K562 (cell line): ENCODE data around the gene TWSG1. TPM values are rescaled to one million over a fixed set of nuclear protein-coding genes. Genes with fewer than 3 reads are reported as not detected.

Experiments
- ATAC-seq: fragments of 200-7000 bp; cut with Tn5 transposase; 3 replicates; pipeline ENCODE4 v1.9.1; 2020; ENCODE audit warnings: moderate library complexity
- BruUV-seq: library from RNA; stranded (reverse); fragments of 400-500 nt; replicated peaks from 2 replicates; lab custom pipeline; 2021; lab: Mats Ljungman, UMichigan
- CTCF ChIA-PET: fragments of 300-600 bp; formaldehyde crosslinking; extraction: SDS; loops from one replicate; lab custom pipeline; 2021; ENCODE audit warnings: low intra/inter-chr PET ratio; lab: Yijun Ruan, JAX
- POLR2A ChIA-PET: fragments of 300-600, 350-650 bp; sonication (Branson Sonifier 250); formaldehyde crosslinking; extraction: SDS; loops from one replicate; lab custom pipeline; 2021; ENCODE audit warnings: antibody characterized with exemption, inconsistent platforms; lab: Yijun Ruan, JAX
- DNase-seq, 4 experiments: peaks; one replicate each; pipeline versions ENCODE4 v3.0.0 to v3.0.0-alpha.2; 2011 to 2018; ENCODE audit warnings: low spot score in 3 of 4, mixed read lengths in 3 of 4; ENCODE audit errors: extremely low read depth in 1 of 4
- FAIRE-seq: peaks from 2 replicates; lab custom pipeline; 2011; peaks lifted over from hg19 to GRCh38; lab: Jason Lieb, UNC
- H2AFZ ChIP-seq: 2 replicates; pipeline ENCODE4 v1.6.0; 2011; ENCODE audit warnings: low read depth, low read length, control low read depth, inconsistent platforms
- H3K27ac ChIP-seq: fragments of 200-600 bp; 3 replicates; pipeline ENCODE4 v1.8.0; 2011; ENCODE audit warnings: low read depth, mild to moderate bottlenecking, control low read depth, inconsistent platforms, low read length, moderate library complexity, mixed read lengths; ENCODE audit errors: extremely low read depth
- H3K27me3 ChIP-seq, 2 experiments: fragments of 300-600 bp in 1 of 2; 2 replicates in 1 of 2; 3 replicates in 1 of 2; pipeline versions ENCODE4 v1.6.0 to v1.8.0; 2011; ENCODE audit warnings: inconsistent platforms in 2 of 2, low read length in 2 of 2, mild to moderate bottlenecking in 1 of 2, mixed read lengths in 1 of 2, moderate library complexity in 1 of 2; ENCODE audit not compliant: control insufficient read depth in 2 of 2, insufficient read depth in 2 of 2
- H3K36me3 ChIP-seq: fragments of 300-600 bp; 3 replicates; pipeline ENCODE4 v1.8.0; 2011; ENCODE audit warnings: mild to moderate bottlenecking, low read length, inconsistent platforms; ENCODE audit not compliant: control insufficient read depth, insufficient read depth
- H3K4me1 ChIP-seq, 2 experiments: fragments of 200-600 bp in 1 of 2; replicated peaks in 1 of 2; 2 replicates in 1 of 2; 3 replicates in 1 of 2; pipeline versions ENCODE4 v1.5.1 to v1.8.0; 2011; ENCODE audit warnings: inconsistent platforms in 2 of 2, low read length in 2 of 2, mild to moderate bottlenecking in 1 of 2, mixed read lengths in 1 of 2, moderate library complexity in 1 of 2; ENCODE audit not compliant: control insufficient read depth in 2 of 2, insufficient read depth in 2 of 2
- H3K4me2 ChIP-seq: 2 replicates; pipeline ENCODE4 v1.6.1; 2011; ENCODE audit warnings: low read length, control low read depth, inconsistent platforms, mixed read lengths; ENCODE audit not compliant: insufficient read depth
- H3K4me3 ChIP-seq: fragments of 200-600 bp; sonication (generic), shearing (Covaris generic); 2 replicates; pipeline ENCODE4 v1.5.1; 2016; ENCODE audit warnings: control low read depth, inconsistent platforms
- H3K79me2 ChIP-seq: fragments of 200-600 bp; 3 replicates; pipeline ENCODE4 v1.8.0; 2011; ENCODE audit warnings: low read length, inconsistent platforms; ENCODE audit not compliant: control insufficient read depth, insufficient read depth
- H3K9ac ChIP-seq, 2 experiments: 2 replicates each; pipeline versions ENCODE4 v1.6.0 to v1.6.1; 2011; ENCODE audit warnings: low read depth in 2 of 2, low read length in 2 of 2, control low read depth in 1 of 2, inconsistent platforms in 1 of 2, mild to moderate bottlenecking in 1 of 2, mixed read lengths in 1 of 2; ENCODE audit not compliant: insufficient read depth in 1 of 2
- H3K9me1 ChIP-seq: one replicate; pipeline ENCODE4 v1.6.0; 2011; ENCODE audit warnings: inconsistent platforms, mild to moderate bottlenecking, low read length, moderate library complexity; ENCODE audit not compliant: control insufficient read depth, insufficient read depth
- H3K9me3 ChIP-seq: replicated peaks from 2 replicates; pipeline ENCODE4 v1.5.1; 2011; ENCODE audit warnings: low read depth, low read length, inconsistent platforms; ENCODE audit not compliant: control insufficient read depth, insufficient read depth
- H4K20me1 ChIP-seq: replicated peaks from 2 replicates; pipeline ENCODE4 v1.6.1; 2011; ENCODE audit warnings: low read length, inconsistent platforms, mixed read lengths; ENCODE audit not compliant: control insufficient read depth, insufficient read depth
- CAMTA2 ChIP-seq: fragments of 250-450 bp; sonication (Bioruptor Pico); conservative IDR thresholded peaks from 2 replicates; pipeline ENCODE4 v1.5.1; 2022
- CCAR2 ChIP-seq: fragments of 200-400 bp; formaldehyde crosslinking; IDR thresholded peaks from 2 replicates; pipeline ENCODE4 v1.6.1; 2017; ENCODE audit warnings: mild to moderate bottlenecking, low read depth, low read length
- FOS ChIP-seq: IDR thresholded peaks from 3 replicates; pipeline ENCODE4 v1.6.1; 2011; ENCODE audit not compliant: insufficient read length; ENCODE audit errors: extremely low read depth
- GTF2A2 ChIP-seq: IDR thresholded peaks from 2 replicates; pipeline ENCODE4 v1.6.1; 2016; ENCODE audit warnings: mild to moderate bottlenecking, missing genetic modification characterization, missing compliant biosample characterization
- ID3 ChIP-seq, 2 experiments: fragments of 250-450 bp in 1 of 2; fragments of 450-650 bp in 1 of 2; sonication (Bioruptor Pico) in 1 of 2; IDR thresholded peaks; 2 replicates each; pipeline versions ENCODE4 v1.6.1 to v1.8.0; 2016 to 2021; ENCODE audit warnings: mild to moderate bottlenecking in 2 of 2, moderate library complexity in 2 of 2, missing compliant biosample characterization in 1 of 2, missing genetic modification characterization in 1 of 2
- KLF16 ChIP-seq: IDR thresholded peaks from 2 replicates; pipeline ENCODE4 v1.6.1; 2016; ENCODE audit warnings: antibody characterized with exemption
- MCM3 ChIP-seq: fragments of 450-650 bp; IDR thresholded peaks from 2 replicates; pipeline ENCODE4 v1.6.1; 2016
- MEF2A ChIP-seq: IDR thresholded peaks from 2 replicates; pipeline ENCODE4 v1.6.1; 2011; ENCODE audit warnings: low read depth, mild to moderate bottlenecking, low read length, moderate library complexity; ENCODE audit not compliant: control insufficient read depth
- MITF ChIP-seq: IDR thresholded peaks from 2 replicates; pipeline ENCODE4 v1.6.1; 2014; ENCODE audit warnings: antibody characterized with exemption
- MNT ChIP-seq, 2 experiments: fragments of 450-650 bp; conservative IDR thresholded peaks; 2 replicates each; pipeline ENCODE4 v1.6.1; 2017; ENCODE audit warnings: mild to moderate bottlenecking in 2 of 2, moderate library complexity in 2 of 2
- RERE ChIP-seq: sonication (generic); formaldehyde crosslinking; IDR thresholded peaks from 2 replicates; pipeline ENCODE4 v1.8.0; 2023; ENCODE audit warnings: missing genetic modification reagents, mild to moderate bottlenecking, borderline replicate concordance
- SMARCA4 ChIP-seq: fragments of 450-650 bp; IDR thresholded peaks from 2 replicates; pipeline ENCODE4 v1.6.1; 2016
- WGBS: fragments of 100-300 bp; shearing (Covaris generic); methylation state at CpG from one replicate; pipeline ENCODE4 v1.1.6; 2016; ENCODE audit warnings: low coverage, mixed read lengths; ENCODE audit not compliant: insufficient coverage; ENCODE audit errors: missing lambda C conversion rate; 5-methylcytosine and 5-hydroxymethylcytosine counted together
- in situ Hi-C: fragments of 300-500 bp; cut with MboI; formaldehyde crosslinking; loops from 4 replicates; pipeline ENCODE4 v1.15.0; 2018; ENCODE audit warnings: inconsistent platforms, mixed read lengths
- intact Hi-C: fragments of 100-400 bp; cut with micrococcal nuclease; formaldehyde crosslinking; loops from 2 replicates; pipeline ENCODE4 v1.14.2; 2022
- polyA plus RNA-seq, 8 experiments: library from polyadenylated mRNA; depleted of rRNA in 4 of 8; stranded (reverse) in 5 of 8; unstranded in 3 of 8; fragments of >200 nt; fragmentation: Nextera tagmentation in 2 of 8; fragmentation: Illumina TruSeq in 1 of 8; extraction: Ambion mirVana in 2 of 8; extraction: Trizol in 1 of 8; gene quantifications; 2 replicates each; pipeline versions ENCODE4 v1.2.1 to v1.2.3, GENCODE V29; 2011 to 2014; ENCODE audit warnings: inconsistent platforms in 1 of 8, missing spikeins in 1 of 8
- total RNA-seq, 7 experiments: library from RNA; depleted of rRNA in 6 of 7; stranded (reverse); fragments of >200 nt in 6 of 7; fragmentation: Illumina TruSeq in 2 of 7; extraction: Trizol in 2 of 7; gene quantifications; 2 replicates each; pipeline versions ENCODE4 v1.2.1 to v1.2.3, GENCODE V29; 2011 to 2021; ENCODE audit warnings: low replicate concordance in 1 of 7

Gene TWSG1
- total and polyA plus RNA-seq, 9 of the 15 experiments (the other 6 are each of a cell fraction or from before 2014, with no cell fraction given), result 10.4 to 37.2 (median 25.1) TPM

- FAIRE-seq, result no peak
- TF ChIP-seq SMARCA4 (no peak), FOS (no peak), RERE (CRISPR knock-in tag) (no peak), GTF2A2 (no peak), KLF16 (no peak), CAMTA2 (CRISPR knock-in tag) (no peak), MEF2A (no peak), MCM3 (no peak), MNT (conservative IDR thresholded peaks at IDR 0.05) (no peak), ID3 (CRISPR knock-in tag; IDR thresholded peaks at IDR 0.05) (no peak), ID3 (tag; IDR thresholded peaks at IDR 0.05) (no peak), CCAR2 (no peak), MITF (no peak)
These were observed 25.2 kb downstream of the TWSG1 start for GRCh38 chr18:9359796-9360195.

More at GRCh38 chr18:9359796-9360195, 25.2 kb downstream of the TWSG1 start:
- 91% methylated on average over 4 of the region's 4 CpGs for WGBS
- DNase-seq, result no peak
- intact Hi-C loops, result no loop called here
- Histone ChIP-seq H3K27me3 (no peaks in the 10 kb centered on the region), H3K9me1 (no peaks in the 10 kb centered on the region), H3K9ac (no peak overlapping the region), H3K27ac (no peak overlapping the region), H3K4me2 (no peak overlapping the region), H4K20me1 (no peaks in the 10 kb centered on the region), H2AFZ (no peak overlapping the region), H3K9me3 (no peaks in the 10 kb centered on the region), H3K36me3 (peaks cover 15% of the 10 kb centered on the region; the same call in 1 of the 3 replicates), H3K4me1 (no peaks in the 10 kb centered on the region), H3K79me2 (no peaks in the 10 kb centered on the region), H3K4me3 (no peak overlapping the region)
- ChIA-PET CTCF (no interaction called here), POLR2A (interaction anchor here (2.3 kb wide), 1 partner anchor 13 kb away, joined by 8 read pairs; no protein-coding TSS in a partner anchor)
- in situ Hi-C loops, result no loop called here
- ATAC-seq, result no peak
- no TSS peak for BruUV-seq
